Measurements from ENCODE around the gene LINS1.

- TF ChIP-seq CTCF (IDR thresholded peaks at IDR 0.05; ENCODE audit: poor library complexity, severe bottlenecking) (no peak), EZH2 (IDR thresholded peaks at IDR 0.05; ENCODE audit: borderline replicate concordance, insufficient read depth, low read length, poor library complexity, severe bottlenecking) (no peak), SMC3 (conservative IDR thresholded peaks at IDR 0.05; ENCODE audit: poor library complexity) (no peak), TAF1 (IDR thresholded peaks at IDR 0.05; ENCODE audit: low read depth) (no peak), POLR2AphosphoS5 (IDR thresholded peaks at IDR 0.05) (no peak), RAD21 (conservative IDR thresholded peaks at IDR 0.05) (no peak)
Measured at GRCh38 chr15:100614336-100614735, 12.4 kb upstream of the LINS1 start.
